ENCODE data around the gene C6orf89.
"Not testable (repeated sequence)": the region's sequence is repeated elsewhere in the genome, so short reads cannot be mapped to it uniquely, and the experiment has no call there.

DNA sequence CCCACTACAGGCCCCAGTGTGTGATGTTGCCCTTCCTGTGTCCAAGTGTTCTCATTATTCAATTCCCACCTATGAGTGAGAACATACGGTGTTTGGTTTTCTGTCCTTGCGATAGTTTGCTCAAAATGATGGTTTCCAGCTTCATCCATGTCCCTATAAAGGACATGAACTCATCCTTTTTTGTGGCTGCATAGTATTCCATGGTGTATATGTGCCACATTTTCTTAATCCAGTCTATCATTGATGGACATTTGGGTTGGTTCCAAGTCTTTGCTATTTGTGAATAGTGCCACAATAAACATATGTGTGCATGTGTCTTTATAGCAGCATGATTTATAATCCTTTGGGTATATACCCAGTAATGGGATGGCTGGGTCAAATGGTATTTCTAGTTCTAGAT is 5.4 kb downstream of the C6orf89 start:
- TF ChIP-seq, protein P1, sequence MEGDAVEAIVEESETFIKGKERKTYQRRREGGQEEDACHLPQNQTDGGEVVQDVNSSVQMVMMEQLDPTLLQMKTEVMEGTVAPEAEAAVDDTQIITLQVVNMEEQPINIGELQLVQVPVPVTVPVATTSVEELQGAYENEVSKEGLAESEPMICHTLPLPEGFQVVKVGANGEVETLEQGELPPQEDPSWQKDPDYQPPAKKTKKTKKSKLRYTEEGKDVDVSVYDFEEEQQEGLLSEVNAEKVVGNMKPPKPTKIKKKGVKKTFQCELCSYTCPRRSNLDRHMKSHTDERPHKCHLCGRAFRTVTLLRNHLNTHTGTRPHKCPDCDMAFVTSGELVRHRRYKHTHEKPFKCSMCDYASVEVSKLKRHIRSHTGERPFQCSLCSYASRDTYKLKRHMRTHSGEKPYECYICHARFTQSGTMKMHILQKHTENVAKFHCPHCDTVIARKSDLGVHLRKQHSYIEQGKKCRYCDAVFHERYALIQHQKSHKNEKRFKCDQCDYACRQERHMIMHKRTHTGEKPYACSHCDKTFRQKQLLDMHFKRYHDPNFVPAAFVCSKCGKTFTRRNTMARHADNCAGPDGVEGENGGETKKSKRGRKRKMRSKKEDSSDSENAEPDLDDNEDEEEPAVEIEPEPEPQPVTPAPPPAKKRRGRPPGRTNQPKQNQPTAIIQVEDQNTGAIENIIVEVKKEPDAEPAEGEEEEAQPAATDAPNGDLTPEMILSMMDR (optimal IDR thresholded peaks at IDR 0.05 in 1 of 3, IDR thresholded peaks at IDR 0.05 in 1 of 3, conservative IDR thresholded peaks at IDR 0.05 in 1 of 3; ENCODE audit: extremely low read depth in 1 of 3, insufficient read depth in 2 of 3, low read length in 3 of 3), result not testable (repeated sequence)
- TF ChIP-seq EZH2 (IDR thresholded peaks at IDR 0.05; ENCODE audit: low read length), result not testable (repeated sequence)

All from keratinocyte (primary cell).